Liver (tissue), 9 donors: ENCODE measurements around the gene FANCL. TPM values are rescaled to one million over a fixed set of nuclear protein-coding genes. Genes with fewer than 3 reads are reported as not detected.

Source experiments
- DNase-seq: peaks from one replicate; pipeline ENCODE4 v3.0.0-alpha.2; 2017; ENCODE audit warnings: low spot score
- H3K27ac ChIP-seq, 2 donors: one replicate each; pipeline ENCODE4 v1.7.0; 2013; ENCODE audit warnings: inconsistent platforms in 2 of 2, low read length in 2 of 2, control low read depth in 1 of 2, low read depth in 1 of 2, mild to moderate bottlenecking in 1 of 2
- H3K27me3 ChIP-seq, 4 donors: one replicate each; pipeline versions ENCODE4 v1.6.1 to v1.7.0; 2013; ENCODE audit warnings: low read length in 3 of 4, inconsistent platforms in 1 of 4, mild to moderate bottlenecking in 1 of 4, moderate library complexity in 1 of 4; ENCODE audit not compliant: control insufficient read depth in 4 of 4, insufficient read depth in 4 of 4
- H3K36me3 ChIP-seq, 4 donors: one replicate each; pipeline versions ENCODE4 v1.6.1 to v1.7.0; 2013; ENCODE audit warnings: low read length in 3 of 4, mild to moderate bottlenecking in 3 of 4, low read depth in 1 of 4, moderate library complexity in 1 of 4; ENCODE audit not compliant: control insufficient read depth in 4 of 4, insufficient read depth in 3 of 4
- H3K4me1 ChIP-seq, 4 donors: one replicate each; pipeline versions ENCODE4 v1.6.1 to v1.7.0; 2013; ENCODE audit warnings: low read length in 3 of 4, mild to moderate bottlenecking in 3 of 4, moderate library complexity in 1 of 4; ENCODE audit not compliant: control insufficient read depth in 4 of 4, insufficient read depth in 4 of 4
- H3K4me3 ChIP-seq, 3 donors: one replicate each; pipeline versions ENCODE4 v1.6.1 to v1.7.0; 2013; ENCODE audit warnings: low read length in 3 of 3, control low read depth in 1 of 3, low read depth in 1 of 3, mild to moderate bottlenecking in 1 of 3
- H3K9ac ChIP-seq, 2 donors: one replicate each; pipeline ENCODE4 v1.7.0; 2013; ENCODE audit warnings: low read length in 2 of 2, mild to moderate bottlenecking in 2 of 2, moderate library complexity in 2 of 2, control low read depth in 1 of 2, low read depth in 1 of 2
- H3K9me3 ChIP-seq, 4 donors: one replicate each; pipeline versions ENCODE4 v1.6.1 to v1.7.0; 2013; ENCODE audit warnings: low read length in 3 of 4; ENCODE audit not compliant: control insufficient read depth in 4 of 4
- ATF3 ChIP-seq: IDR thresholded peaks from 2 replicates; pipeline ENCODE4 v1.6.1; 2016; ENCODE audit warnings: antibody characterized with exemption
- CTCF ChIP-seq: fragments of 150-350 bp; IDR thresholded peaks from 2 replicates; pipeline ENCODE4 v1.5.1; 2017; ENCODE audit warnings: improper control_type of control experiment, low read depth, low read length; ENCODE audit not compliant: missing input control
- EGR1 ChIP-seq, 2 donors: IDR thresholded peaks; 2 replicates each; pipeline ENCODE4 v1.6.1; 2016 to 2018; ENCODE audit warnings: antibody characterized with exemption in 2 of 2, low read depth in 2 of 2
- FOXA1 ChIP-seq: IDR thresholded peaks from 2 replicates; pipeline ENCODE4 v1.6.1; 2016; ENCODE audit warnings: antibody characterized with exemption
- FOXA2 ChIP-seq: IDR thresholded peaks from 2 replicates; pipeline ENCODE4 v1.6.1; 2016; ENCODE audit warnings: antibody characterized with exemption
- GABPA ChIP-seq, 2 donors: IDR thresholded peaks in 1 of 2; conservative IDR thresholded peaks in 1 of 2; 2 replicates each; pipeline ENCODE4 v1.6.1; 2016; ENCODE audit warnings: antibody characterized with exemption in 2 of 2, mild to moderate bottlenecking in 1 of 2, moderate library complexity in 1 of 2
- HNF4A ChIP-seq, 2 donors: conservative IDR thresholded peaks; 2 replicates each; pipeline ENCODE4 v1.6.1; 2016; ENCODE audit warnings: antibody characterized with exemption in 2 of 2, mild to moderate bottlenecking in 2 of 2
- HNF4G ChIP-seq: IDR thresholded peaks from 2 replicates; pipeline ENCODE4 v1.6.1; 2016; ENCODE audit warnings: antibody characterized with exemption
- JUND ChIP-seq, 2 donors: IDR thresholded peaks; 2 replicates each; pipeline ENCODE4 v1.6.1; 2016; ENCODE audit warnings: antibody characterized with exemption in 2 of 2
- MAX ChIP-seq: IDR thresholded peaks from 2 replicates; pipeline ENCODE4 v1.6.1; 2016; ENCODE audit warnings: antibody characterized with exemption
- NR2F2 ChIP-seq: IDR thresholded peaks from 2 replicates; pipeline ENCODE4 v1.6.1; 2016; ENCODE audit warnings: antibody characterized with exemption
- RAD21 ChIP-seq, 2 donors: IDR thresholded peaks; 2 replicates each; pipeline ENCODE4 v1.6.1; 2016; ENCODE audit warnings: antibody characterized with exemption in 2 of 2, mild to moderate bottlenecking in 2 of 2
- REST ChIP-seq: IDR thresholded peaks from 2 replicates; pipeline ENCODE4 v1.6.1; 2016; ENCODE audit warnings: antibody characterized with exemption, mild to moderate bottlenecking
- RXRA ChIP-seq, 2 donors: IDR thresholded peaks; 2 replicates each; pipeline ENCODE4 v1.6.1; 2017 to 2018; ENCODE audit warnings: antibody characterized with exemption in 2 of 2, mild to moderate bottlenecking in 1 of 2
- SP1 ChIP-seq: IDR thresholded peaks from 2 replicates; pipeline ENCODE4 v1.6.1; 2018; ENCODE audit warnings: antibody characterized with exemption, mild to moderate bottlenecking
- TAF1 ChIP-seq: conservative IDR thresholded peaks from 2 replicates; pipeline ENCODE4 v1.6.1; 2016; ENCODE audit warnings: antibody characterized with exemption, mild to moderate bottlenecking
- YY1 ChIP-seq: IDR thresholded peaks from 2 replicates; pipeline ENCODE4 v1.6.1; 2016; ENCODE audit warnings: antibody characterized with exemption, mild to moderate bottlenecking
- ZBTB33 ChIP-seq: IDR thresholded peaks from 2 replicates; pipeline ENCODE4 v1.6.1; 2016; ENCODE audit warnings: antibody characterized with exemption
- WGBS: extraction: QIAGEN DNeasy Blood & Tissue Kit; methylation state at CpG from one replicate; pipeline ENCODE4 v1.1.7; 2013; 5-methylcytosine and 5-hydroxymethylcytosine counted together
- polyA plus RNA-seq, 2 donors: library from polyadenylated mRNA; stranded (reverse) in 1 of 2; unstranded in 1 of 2; fragments of 200-250 nt in 1 of 2; fragments of >200 nt in 1 of 2; fragmentation: Nextera tagmentation in 1 of 2; extraction: Ambion mirVana in 1 of 2; gene quantifications; one replicate each; pipeline versions ENCODE4 v1.2.1 to v1.2.3, GENCODE V29; 2013 to 2015
- total RNA-seq, 2 donors: library from RNA; depleted of rRNA; stranded (reverse); fragments of >200 nt; gene quantifications; one replicate each; pipeline ENCODE4 v1.2.3, GENCODE V29; 2014
- donor health status: healthy.
- donor health status: healthy.
- donor health status: healthy.
- donor health status: healthy.
- donor health status: healthy.

The FANCL gene
- total and polyA plus RNA-seq, 4 donors: 4.2 to 26.1 (median 16.4) TPM

- 96% methylated on average over 1 of the region's 1 CpG for WGBS
- Histone ChIP-seq H3K36me3 (no peaks in the 10 kb centered on the region), H3K9ac (no peak overlapping the region), H3K27ac (no peak overlapping the region), H3K4me3 (no peak overlapping the region), H3K9me3 (no peaks in the 10 kb centered on the region), H3K4me1 (no peaks in the 10 kb centered on the region), H3K27me3 (no peaks in the 10 kb centered on the region)
- TF ChIP-seq FOXA2: no peak
- no peak for TF ChIP-seq JUND (IDR thresholded peaks at IDR 0.05)
- TF ChIP-seq HNF4A (conservative IDR thresholded peaks at IDR 0.05): no peak
- TF ChIP-seq FOXA1: no peak
- TF ChIP-seq MAX: no peak
- no peak for TF ChIP-seq HNF4G
- TF ChIP-seq RXRA (IDR thresholded peaks at IDR 0.05): no peak
- TF ChIP-seq GABPA (IDR thresholded peaks at IDR 0.05 in 1 of 2, conservative IDR thresholded peaks at IDR 0.05 in 1 of 2): no peak
- no peak for TF ChIP-seq EGR1 (IDR thresholded peaks at IDR 0.05; ENCODE audit: low read depth in 2 of 2)
- no peak for TF ChIP-seq CTCF
- no peak for TF ChIP-seq YY1
- TF ChIP-seq RAD21 (IDR thresholded peaks at IDR 0.05): no peak
- TF ChIP-seq TAF1: no peak
- no peak for TF ChIP-seq REST
- TF ChIP-seq NR2F2: no peak
- TF ChIP-seq ATF3: no peak
- TF ChIP-seq ZBTB33: no peak
- no peak for TF ChIP-seq SP1
- DNase-seq: no peak
Measured at GRCh38 chr2:58182527-58182926, 58.6 kb downstream of the FANCL start.

GRCh38 chr2:58180635-58181034 is 60.5 kb downstream of the FANCL start:
- Histone ChIP-seq H3K4me3 (no peak overlapping the region), H3K36me3 (no peaks in the 10 kb centered on the region), H3K4me1 (no peaks in the 10 kb centered on the region), H3K27me3 (no peaks in the 10 kb centered on the region), H3K9ac (no peak overlapping the region), H3K9me3 (no peaks in the 10 kb centered on the region), H3K27ac (no peak overlapping the region)
- WGBS: 98% methylated on average over 5 of the region's 5 CpGs
- DNase-seq: no peak
- TF ChIP-seq TAF1 (no peak), CTCF (no peak), GABPA (IDR thresholded peaks at IDR 0.05 in 1 of 2, conservative IDR thresholded peaks at IDR 0.05 in 1 of 2) (no peak), FOXA1 (no peak), HNF4G (no peak), SP1 (no peak), ATF3 (no peak), RAD21 (IDR thresholded peaks at IDR 0.05) (no peak), EGR1 (IDR thresholded peaks at IDR 0.05; ENCODE audit: low read depth in 2 of 2) (no peak), REST (no peak), RXRA (IDR thresholded peaks at IDR 0.05) (no peak), YY1 (no peak), NR2F2 (no peak)
